ENCODE data around the gene SEMA5B. TPM values are rescaled to one million over a fixed set of nuclear protein-coding genes. Genes with fewer than 3 reads are reported as not detected.

SEMA5B gene
- total RNA-seq, 2 donors from 2014 or later, result 0.14 to 3.2 TPM

DNA sequence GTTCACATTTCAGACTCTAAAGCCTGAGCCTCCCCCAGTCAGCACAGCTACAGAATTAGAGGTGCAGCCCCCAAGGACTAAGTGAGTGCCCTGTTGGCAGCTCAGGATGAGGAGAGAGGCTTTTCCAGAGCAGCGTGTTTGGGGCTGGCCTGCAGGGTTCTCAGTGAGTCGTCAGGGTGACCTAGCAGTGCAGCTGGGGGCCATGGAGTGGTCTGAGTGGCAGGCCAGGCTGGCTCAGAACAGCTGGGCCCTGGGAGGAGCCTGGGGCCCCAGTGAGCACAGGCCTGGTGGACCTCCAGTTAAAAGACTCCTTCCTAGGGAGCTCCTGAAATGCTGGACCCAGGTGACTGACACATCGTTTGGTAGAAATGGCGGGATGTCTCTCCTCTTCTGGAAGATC is 124.4 kb downstream of the SEMA5B start:
- no peak overlapping the region for H3K27ac ChIP-seq
- DNase-seq (ENCODE audit: low spot score) (no peak), ATAC-seq (ENCODE audit: insufficient number of reproducible peaks, low FRiP score, low read depth) (no peak)
- H3K4me1 ChIP-seq (ENCODE audit: control insufficient read depth in 1 of 2, low read depth in 2 of 2), result no peaks in the 10 kb centered on the region
- TF ChIP-seq, protein P1, sequence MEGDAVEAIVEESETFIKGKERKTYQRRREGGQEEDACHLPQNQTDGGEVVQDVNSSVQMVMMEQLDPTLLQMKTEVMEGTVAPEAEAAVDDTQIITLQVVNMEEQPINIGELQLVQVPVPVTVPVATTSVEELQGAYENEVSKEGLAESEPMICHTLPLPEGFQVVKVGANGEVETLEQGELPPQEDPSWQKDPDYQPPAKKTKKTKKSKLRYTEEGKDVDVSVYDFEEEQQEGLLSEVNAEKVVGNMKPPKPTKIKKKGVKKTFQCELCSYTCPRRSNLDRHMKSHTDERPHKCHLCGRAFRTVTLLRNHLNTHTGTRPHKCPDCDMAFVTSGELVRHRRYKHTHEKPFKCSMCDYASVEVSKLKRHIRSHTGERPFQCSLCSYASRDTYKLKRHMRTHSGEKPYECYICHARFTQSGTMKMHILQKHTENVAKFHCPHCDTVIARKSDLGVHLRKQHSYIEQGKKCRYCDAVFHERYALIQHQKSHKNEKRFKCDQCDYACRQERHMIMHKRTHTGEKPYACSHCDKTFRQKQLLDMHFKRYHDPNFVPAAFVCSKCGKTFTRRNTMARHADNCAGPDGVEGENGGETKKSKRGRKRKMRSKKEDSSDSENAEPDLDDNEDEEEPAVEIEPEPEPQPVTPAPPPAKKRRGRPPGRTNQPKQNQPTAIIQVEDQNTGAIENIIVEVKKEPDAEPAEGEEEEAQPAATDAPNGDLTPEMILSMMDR (IDR thresholded peaks at IDR 0.05), result no peak
- H3K9me3 ChIP-seq, result peaks cover 3% of the 10 kb centered on the region
- H3K36me3 ChIP-seq, result no peaks in the 10 kb centered on the region
- H3K4me3 ChIP-seq, result no peak overlapping the region
- no peaks in the 10 kb centered on the region for H3K27me3 ChIP-seq (replicated peaks; ENCODE audit: insufficient read depth)

DNA sequence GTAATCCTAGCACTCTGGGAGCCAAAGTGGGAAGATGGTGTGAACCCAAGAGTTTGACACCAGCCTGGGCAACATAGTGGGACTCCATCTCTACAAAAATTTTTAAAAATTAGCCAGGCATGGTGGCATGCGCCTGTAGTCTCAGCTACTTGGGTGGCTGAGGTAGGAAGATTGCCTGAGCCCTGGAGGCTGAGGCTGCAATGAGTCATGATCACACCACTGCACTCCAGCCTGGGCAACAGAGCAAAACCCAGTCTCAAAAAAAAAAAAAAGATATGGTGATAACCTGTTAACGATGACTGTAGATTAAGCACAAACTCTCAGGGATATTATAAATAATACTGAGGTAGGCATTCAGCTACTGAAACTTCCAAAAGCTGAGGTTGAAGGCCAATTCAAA is 125.2 kb downstream of the SEMA5B start:
- Histone ChIP-seq H3K27me3 (replicated peaks; ENCODE audit: insufficient read depth) (no peaks in the 10 kb centered on the region), H3K36me3 (no peaks in the 10 kb centered on the region), H3K9me3 (peaks cover 3% of the 10 kb centered on the region), H3K4me1 (ENCODE audit: control insufficient read depth in 1 of 2, low read depth in 2 of 2) (no peaks in the 10 kb centered on the region), H3K27ac (no peak overlapping the region), H3K4me3 (no peak overlapping the region)
- DNase-seq (ENCODE audit: low spot score) (no peak), ATAC-seq (ENCODE audit: insufficient number of reproducible peaks, low FRiP score, low read depth) (no peak)
- TF ChIP-seq, protein P1 (IDR thresholded peaks at IDR 0.05), result no peak

DNA sequence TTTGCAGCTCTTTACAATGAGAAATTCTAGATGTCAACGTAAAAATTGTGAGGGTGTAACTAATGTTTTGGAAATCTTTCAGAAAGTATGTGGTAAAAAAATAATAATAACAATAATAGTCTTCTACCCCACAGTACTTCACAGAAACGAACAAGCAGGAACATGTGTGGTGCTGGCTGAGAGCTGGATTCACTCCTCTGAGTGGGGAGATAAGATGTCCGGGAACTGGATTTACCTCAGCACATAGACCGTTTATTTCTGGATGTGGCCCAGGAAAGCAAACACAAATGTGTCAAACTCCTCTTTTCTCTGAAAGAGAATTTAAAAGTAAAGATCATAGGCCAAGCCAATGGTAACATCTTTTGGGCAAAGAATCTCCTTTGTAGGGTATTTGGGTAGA is 129.3 kb downstream of the SEMA5B start:
- DNase-seq (ENCODE audit: low spot score), result no peak
- TF ChIP-seq, protein P1 (IDR thresholded peaks at IDR 0.05), result no peak
- no peaks in the 10 kb centered on the region for H3K27me3 ChIP-seq (replicated peaks; ENCODE audit: insufficient read depth)
- no peaks in the 10 kb centered on the region for H3K4me1 ChIP-seq (ENCODE audit: control insufficient read depth in 1 of 2, low read depth in 2 of 2)
- H3K9me3 ChIP-seq, result no peaks in the 10 kb centered on the region
- no peak overlapping the region for H3K4me3 ChIP-seq
- H3K27ac ChIP-seq, result no peak overlapping the region
- ATAC-seq (ENCODE audit: insufficient number of reproducible peaks, low FRiP score, low read depth), result no peak
- H3K36me3 ChIP-seq, result no peaks in the 10 kb centered on the region

DNA sequence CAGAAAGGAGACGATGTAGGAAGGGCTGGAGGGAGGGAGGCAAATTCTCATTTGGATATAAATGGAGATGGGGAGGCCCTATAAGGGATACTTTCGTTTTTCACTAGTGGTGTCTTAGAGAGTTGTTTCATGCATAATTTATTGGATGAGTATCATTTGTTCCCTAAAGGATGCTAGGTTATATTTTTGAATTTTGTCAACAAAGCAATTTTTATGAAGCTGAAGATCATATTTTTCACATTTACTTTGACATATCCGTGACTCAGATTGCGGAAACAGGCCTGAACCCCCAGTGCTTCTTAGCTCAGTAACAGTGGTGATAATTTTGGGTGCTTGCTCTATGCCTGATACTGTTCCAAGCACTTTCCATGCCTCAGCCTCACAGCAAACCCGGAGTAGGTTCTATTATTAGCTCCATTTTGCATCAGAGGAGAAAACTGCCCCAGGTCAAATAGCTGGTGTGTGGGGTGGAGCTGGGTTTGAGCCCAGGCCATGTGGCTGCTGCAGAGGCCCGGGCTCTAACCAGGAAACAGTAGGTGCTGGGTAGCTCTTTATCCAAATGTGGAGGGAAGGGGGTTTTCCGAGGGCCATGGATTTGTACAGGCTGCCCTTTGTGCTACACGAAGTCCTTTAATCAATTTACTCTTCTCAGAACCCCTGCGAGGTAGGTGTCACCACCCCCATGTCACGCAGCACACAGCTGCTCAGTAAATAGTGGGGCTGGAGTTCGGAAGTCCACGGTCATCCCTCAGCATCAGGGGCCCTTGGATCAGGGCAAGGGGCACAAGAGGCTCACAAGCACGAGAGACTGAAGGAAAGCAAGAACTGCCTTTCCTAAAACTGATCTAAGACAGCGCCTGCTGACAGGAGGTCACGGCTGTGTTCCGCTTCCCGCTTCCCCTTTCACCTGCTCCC is 133.6 kb downstream of the SEMA5B start:
- Histone ChIP-seq H3K4me3 (no peak overlapping the region), H3K27me3 (replicated peaks; ENCODE audit: insufficient read depth) (no peaks in the 10 kb centered on the region), H3K27ac (no peak overlapping the region), H3K36me3 (no peaks in the 10 kb centered on the region), H3K9me3 (no peaks in the 10 kb centered on the region), H3K4me1 (ENCODE audit: control insufficient read depth in 1 of 2, low read depth in 2 of 2) (peaks cover 3 to 20% of the 10 kb centered on the region in 2 donors)
- no peak for ATAC-seq (ENCODE audit: insufficient number of reproducible peaks, low FRiP score, low read depth)
- TF ChIP-seq, protein P1 (IDR thresholded peaks at IDR 0.05), result no peak
- DNase-seq (ENCODE audit: low spot score), result no peak

DNA sequence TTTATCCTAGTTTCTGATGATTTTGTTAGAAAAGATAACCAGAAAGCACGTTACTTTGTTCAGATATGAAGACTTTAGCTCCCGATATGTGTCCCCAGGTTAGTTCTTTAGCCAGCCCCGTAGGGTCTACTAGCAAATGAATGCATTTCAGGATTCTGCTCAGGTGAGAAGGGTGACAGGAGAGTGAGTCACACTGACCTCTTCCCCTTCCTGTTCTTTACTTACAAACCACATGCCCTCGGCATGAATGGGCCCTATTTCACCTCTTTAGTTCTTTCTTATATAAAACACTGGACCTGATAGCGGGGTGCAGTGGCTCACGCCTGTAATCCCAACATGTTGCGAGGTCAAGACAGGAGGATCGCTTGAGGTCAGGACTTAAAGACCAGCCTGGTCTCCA is 134.3 kb downstream of the SEMA5B start:
- TF ChIP-seq, protein P1 (IDR thresholded peaks at IDR 0.05), result no peak

More for the DNA sequence above, 134.3 kb downstream of the SEMA5B start:
- Histone ChIP-seq H3K4me1 (ENCODE audit: control insufficient read depth in 1 of 2, low read depth in 2 of 2) (peaks cover 3 to 20% of the 10 kb centered on the region in 2 donors), H3K4me3 (no peak overlapping the region), H3K27me3 (replicated peaks; ENCODE audit: insufficient read depth) (no peaks in the 10 kb centered on the region), H3K27ac (no peak overlapping the region), H3K36me3 (no peaks in the 10 kb centered on the region), H3K9me3 (no peaks in the 10 kb centered on the region)
- DNase-seq (ENCODE audit: low spot score) (no peak), ATAC-seq (ENCODE audit: insufficient number of reproducible peaks, low FRiP score, low read depth) (no peak)

Measured in thoracic aorta (tissue), 2 donors.